ENCODE results near the gene FOXJ3. TPM values are rescaled to one million over a fixed set of nuclear protein-coding genes. Genes with fewer than 3 reads are reported as not detected.

The FOXJ3 gene
- total RNA-seq, 2 donors from 2014 or later: 36.7 to 38.6 TPM

- Histone ChIP-seq H3K36me3 (no peaks in the 10 kb centered on the region), H3K4me1 (no peaks in the 10 kb centered on the region), H3K27me3 (no peaks in the 10 kb centered on the region), H3K9me3 (no peaks in the 10 kb centered on the region), H3K27ac (no peak overlapping the region), H3K4me3 (no peak overlapping the region)
- no peak for TF ChIP-seq CTCF (IDR thresholded peaks at IDR 0.05)
- DNase-seq (ENCODE audit: low spot score): no peak
Measured at GRCh38 chr1:42364089-42364488, 29.1 kb upstream of the FOXJ3 start.

GRCh38 chr1:42359466-42359865 lies 24.4 kb upstream of the FOXJ3 start:
- H3K27ac ChIP-seq: no peak overlapping the region
- no peaks in the 10 kb centered on the region for H3K36me3 ChIP-seq
- no peaks in the 10 kb centered on the region for H3K9me3 ChIP-seq
- no peak for TF ChIP-seq CTCF (IDR thresholded peaks at IDR 0.05)
- H3K4me1 ChIP-seq: no peaks in the 10 kb centered on the region
- no peaks in the 10 kb centered on the region for H3K27me3 ChIP-seq
- H3K4me3 ChIP-seq: no peak overlapping the region
- no peak for DNase-seq (ENCODE audit: low spot score)

- Histone ChIP-seq H3K36me3 (no peaks in the 10 kb centered on the region), H3K27me3 (no peaks in the 10 kb centered on the region), H3K9me3 (no peaks in the 10 kb centered on the region), H3K4me3 (no peak overlapping the region), H3K4me1 (no peaks in the 10 kb centered on the region), H3K27ac (no peak overlapping the region)
- DNase-seq (ENCODE audit: low spot score): no peak
- no peak for TF ChIP-seq CTCF (IDR thresholded peaks at IDR 0.05)
Measured at GRCh38 chr1:42358791-42359190, 23.8 kb upstream of the FOXJ3 start.

- TF ChIP-seq CTCF (IDR thresholded peaks at IDR 0.05): no peak
- no peaks in the 10 kb centered on the region for H3K4me1 ChIP-seq
Measured at GRCh38 chr1:42350086-42350485, 15.1 kb upstream of the FOXJ3 start.

GRCh38 chr1:42348498-42348897 lies 13.5 kb upstream of the FOXJ3 start:
- Histone ChIP-seq H3K36me3 (no peaks in the 10 kb centered on the region), H3K4me1 (no peaks in the 10 kb centered on the region), H3K9me3 (no peaks in the 10 kb centered on the region), H3K4me3 (no peak overlapping the region), H3K27ac (no peak overlapping the region), H3K27me3 (no peaks in the 10 kb centered on the region)
- no peak for DNase-seq (ENCODE audit: low spot score)
- TF ChIP-seq CTCF (IDR thresholded peaks at IDR 0.05): no peak

More at GRCh38 chr1:42350086-42350485, 15.1 kb upstream of the FOXJ3 start:
- Histone ChIP-seq H3K4me3 (no peak overlapping the region), H3K9me3 (no peaks in the 10 kb centered on the region), H3K27ac (no peak overlapping the region), H3K27me3 (no peaks in the 10 kb centered on the region), H3K36me3 (no peaks in the 10 kb centered on the region)
- no peak for DNase-seq (ENCODE audit: low spot score)

GRCh38 chr1:42343049-42343448 lies 8.0 kb upstream of the FOXJ3 start:
- no peak overlapping the region for H3K27ac ChIP-seq
- peaks cover 0 to 4% of the 10 kb centered on the region in 2 donors for H3K4me1 ChIP-seq
- H3K9me3 ChIP-seq: no peaks in the 10 kb centered on the region
- TF ChIP-seq CTCF (IDR thresholded peaks at IDR 0.05): no peak
- no peaks in the 10 kb centered on the region for H3K36me3 ChIP-seq
- H3K4me3 ChIP-seq: no peak overlapping the region
- no peaks in the 10 kb centered on the region for H3K27me3 ChIP-seq
- no peak for DNase-seq (ENCODE audit: low spot score)
